ENCODE measurements around the gene PTGFR. TPM values are rescaled to one million over a fixed set of nuclear protein-coding genes. Genes with fewer than 3 reads are reported as not detected.

The PTGFR gene
- total RNA-seq, 1 donor from 2014 or later = 3.0 TPM

GRCh38 chr1:78536427-78536826, 45.7 kb downstream of the PTGFR start:
- ATAC-seq = no peak
- no peaks in the 10 kb centered on the region for H3K36me3 ChIP-seq
- H3K27me3 ChIP-seq = no peaks in the 10 kb centered on the region
- no peak overlapping the region for H3K4me3 ChIP-seq
- no peak for TF ChIP-seq CTCF (IDR thresholded peaks at IDR 0.05)
- intact Hi-C loops (cut with DNase I) = no loop called here
- no peaks in the 10 kb centered on the region for H3K4me1 ChIP-seq
- no peak for DNase-seq
- H3K9me3 ChIP-seq = no peaks in the 10 kb centered on the region
- H3K27ac ChIP-seq = no peak overlapping the region

GRCh38 chr1:78540048-78540447, 49.3 kb downstream of the PTGFR start:
- H3K36me3 ChIP-seq = no peaks in the 10 kb centered on the region
- TF ChIP-seq CTCF (IDR thresholded peaks at IDR 0.05) = no peak
- intact Hi-C loops (cut with DNase I) = no loop called here

GRCh38 chr1:78541479-78541878, 50.7 kb downstream of the PTGFR start:
- intact Hi-C loops (cut with DNase I) = no loop called here
- Histone ChIP-seq H3K36me3 (no peaks in the 10 kb centered on the region), H3K9me3 (no peaks in the 10 kb centered on the region), H3K4me1 (no peaks in the 10 kb centered on the region), H3K27ac (no peak overlapping the region), H3K27me3 (no peaks in the 10 kb centered on the region), H3K4me3 (no peak overlapping the region)
- TF ChIP-seq CTCF (IDR thresholded peaks at IDR 0.05) = no peak
- DNase-seq (no peak), ATAC-seq (no peak)

More at GRCh38 chr1:78540048-78540447, 49.3 kb downstream of the PTGFR start:
- no peak overlapping the region for H3K27ac ChIP-seq
- H3K4me1 ChIP-seq = no peaks in the 10 kb centered on the region
- no peaks in the 10 kb centered on the region for H3K9me3 ChIP-seq
- no peak for ATAC-seq
- no peak overlapping the region for H3K4me3 ChIP-seq
- DNase-seq = no peak
- no peaks in the 10 kb centered on the region for H3K27me3 ChIP-seq

GRCh38 chr1:78543941-78544643, 53.3 kb downstream of the PTGFR start:
- H3K9me3 ChIP-seq = no peaks in the 10 kb centered on the region
- no peak overlapping the region for H3K4me3 ChIP-seq
- no peak overlapping the region for H3K27ac ChIP-seq
- no peak for DNase-seq
- intact Hi-C loops (cut with DNase I) = no loop called here
- H3K27me3 ChIP-seq = no peaks in the 10 kb centered on the region
- ATAC-seq = no peak
- H3K4me1 ChIP-seq = no peaks in the 10 kb centered on the region
- no peak for TF ChIP-seq CTCF (IDR thresholded peaks at IDR 0.05)
- no peaks in the 10 kb centered on the region for H3K36me3 ChIP-seq

GRCh38 chr1:78547081-78547480, 56.3 kb downstream of the PTGFR start:
- DNase-seq = no peak

More at GRCh38 chr1:78547081-78547480, 56.3 kb downstream of the PTGFR start:
- Histone ChIP-seq H3K4me1 (no peaks in the 10 kb centered on the region), H3K27ac (no peak overlapping the region), H3K27me3 (no peaks in the 10 kb centered on the region), H3K36me3 (no peaks in the 10 kb centered on the region), H3K9me3 (no peaks in the 10 kb centered on the region), H3K4me3 (no peak overlapping the region)
- no peak for ATAC-seq
- intact Hi-C loops (cut with DNase I) = no loop called here
- no peak for TF ChIP-seq CTCF (IDR thresholded peaks at IDR 0.05)
